Activated CD8-positive, alpha-beta memory T cell treated with anti-CD3 and anti-CD28 coated beads for 36 hours (primary cell): ENCODE results near the gene NDUFAF8. TPM values are rescaled to one million over a fixed set of nuclear protein-coding genes. Genes with fewer than 3 reads are reported as not detected.

Experiments used
- CTCF ChIA-PET: fragments of 350-600 bp; sonication (Branson Sonifier 250); formaldehyde crosslinking; loops from one replicate; lab custom pipeline; 2021; ENCODE audit warnings: antibody characterized with exemption; lab: Charles Lee
- POLR2A ChIA-PET: fragments of 350-600 bp; sonication (Branson Sonifier 250); formaldehyde crosslinking; loops from one replicate; lab custom pipeline; 2021; ENCODE audit warnings: antibody characterized with exemption; lab: Charles Lee
- total RNA-seq, 2 experiments: library from RNA; stranded (reverse); gene quantifications; one replicate each; pipeline ENCODE4 v1.2.3, GENCODE V29; 2021

NDUFAF8 gene
- total RNA-seq, 2 experiments from 2014 or later, result 107 to 122 TPM

GRCh38 chr17:81199482-81199830 is 39.7 kb upstream of the NDUFAF8 start:
- POLR2A ChIA-PET, result no interaction called here
- CTCF ChIA-PET, result no interaction called here

- CTCF ChIA-PET, result interaction anchor here (0.6 to 1.2 kb wide), 3 partner anchors 21 to 79 kb away, joined by 3 read pairs; no protein-coding TSS in a partner anchor
- POLR2A ChIA-PET, result no interaction called here
Measured at GRCh38 chr17:81200201-81200600, 38.9 kb upstream of the NDUFAF8 start.

- POLR2A ChIA-PET, result no interaction called here
- CTCF ChIA-PET, result interaction anchor here (0.6 to 1.2 kb wide), 4 partner anchors 22 to 80 kb away, joined by 3 read pairs; no protein-coding TSS in a partner anchor
Measured at GRCh38 chr17:81200695-81201580, 38.2 kb upstream of the NDUFAF8 start.

- POLR2A ChIA-PET, result no interaction called here
- CTCF ChIA-PET, result no interaction called here
Measured at GRCh38 chr17:81202318-81202717, 36.8 kb upstream of the NDUFAF8 start.

- CTCF ChIA-PET, result no interaction called here
Measured at GRCh38 chr17:81203136-81203535, 36.0 kb upstream of the NDUFAF8 start.

GRCh38 chr17:81204578-81204977 is 34.5 kb upstream of the NDUFAF8 start:
- CTCF ChIA-PET, result no interaction called here
- POLR2A ChIA-PET, result no interaction called here

More at GRCh38 chr17:81203136-81203535, 36.0 kb upstream of the NDUFAF8 start:
- POLR2A ChIA-PET, result no interaction called here

- ChIA-PET CTCF (interaction anchor here (1.3 kb wide), 1 partner anchor 33 kb away, joined by 3 read pairs; no protein-coding TSS in a partner anchor), POLR2A (no interaction called here)
Measured at GRCh38 chr17:81206166-81206565, 33.0 kb upstream of the NDUFAF8 start.

- ChIA-PET CTCF (interaction anchor here (1.3 kb wide), 1 partner anchor 34 kb away, joined by 3 read pairs; no protein-coding TSS in a partner anchor), POLR2A (no interaction called here)
Measured at GRCh38 chr17:81206657-81207056, 32.5 kb upstream of the NDUFAF8 start.

- ChIA-PET CTCF (interaction anchor here (0.7 kb wide), 1 partner anchor 770 kb away, joined by 3 read pairs; no protein-coding TSS in a partner anchor), POLR2A (no interaction called here)
Measured at GRCh38 chr17:81207610-81208581, 31.2 kb upstream of the NDUFAF8 start.

- CTCF ChIA-PET, result no interaction called here
- POLR2A ChIA-PET, result no interaction called here
Measured at GRCh38 chr17:81208651-81209050, 30.5 kb upstream of the NDUFAF8 start.

GRCh38 chr17:81209141-81209540 is 30.0 kb upstream of the NDUFAF8 start:
- POLR2A ChIA-PET, result no interaction called here
- CTCF ChIA-PET, result interaction anchor here (0.5 kb wide), 1 partner anchor 64 kb away, joined by 3 read pairs; no protein-coding TSS in a partner anchor

GRCh38 chr17:81210466-81210865 is 28.7 kb upstream of the NDUFAF8 start:
- CTCF ChIA-PET, result no interaction called here
- POLR2A ChIA-PET, result no interaction called here

GRCh38 chr17:81210868-81211267 is 28.2 kb upstream of the NDUFAF8 start:
- POLR2A ChIA-PET, result no interaction called here
- CTCF ChIA-PET, result no interaction called here

- ChIA-PET POLR2A (no interaction called here), CTCF (no interaction called here)
Measured at GRCh38 chr17:81212365-81212764, 26.8 kb upstream of the NDUFAF8 start.

- POLR2A ChIA-PET, result no interaction called here
Measured at GRCh38 chr17:81213978-81214377, 25.1 kb upstream of the NDUFAF8 start.

GRCh38 chr17:81217491-81217890 is 21.6 kb upstream of the NDUFAF8 start:
- ChIA-PET CTCF (no interaction called here), POLR2A (no interaction called here)

More at GRCh38 chr17:81213978-81214377, 25.1 kb upstream of the NDUFAF8 start:
- CTCF ChIA-PET, result no interaction called here

- CTCF ChIA-PET, result no interaction called here
- POLR2A ChIA-PET, result no interaction called here
Measured at GRCh38 chr17:81218459-81218858, 20.7 kb upstream of the NDUFAF8 start.

- ChIA-PET POLR2A (interaction anchor here (0.6 kb wide), 1 partner anchor 159 kb away, joined by 5 read pairs; no protein-coding TSS in a partner anchor), CTCF (no interaction called here)
Measured at GRCh38 chr17:81218991-81219390, 20.1 kb upstream of the NDUFAF8 start.

GRCh38 chr17:81219476-81220180 is 19.5 kb upstream of the NDUFAF8 start:
- ChIA-PET CTCF (no interaction called here), POLR2A (interaction anchor here (0.6 kb wide), 1 partner anchor 159 kb away, joined by 5 read pairs; no protein-coding TSS in a partner anchor)
